ENCODE measurements around the gene FAM171A1.
A peak's percentile ranks its signal among the peaks of the same experiment; 100 is the strongest.

The FAM171A1 gene

GRCh38 chr10:15242261-15242840, 128.7 kb downstream of the FAM171A1 start:
- DNase-seq, result no peak

- no peak for DNase-seq
Observed at GRCh38 chr10:15241306-15241705, 129.8 kb downstream of the FAM171A1 start.

- DNase-seq, result peak; percentile 12
Observed at GRCh38 chr10:15238555-15239335, 132.3 kb downstream of the FAM171A1 start.

GRCh38 chr10:15237351-15237750, 133.7 kb downstream of the FAM171A1 start:
- DNase-seq, result no peak

- no peak for DNase-seq
Observed at GRCh38 chr10:15236340-15236739, 134.7 kb downstream of the FAM171A1 start.

GRCh38 chr10:15232279-15232678, 138.8 kb downstream of the FAM171A1 start:
- no peak for DNase-seq

GRCh38 chr10:15231426-15231825, 139.7 kb downstream of the FAM171A1 start:
- no peak for DNase-seq

GRCh38 chr10:15230257-15230656, 140.8 kb downstream of the FAM171A1 start:
- DNase-seq, result no peak

- DNase-seq, result no peak
Observed at GRCh38 chr10:15229268-15229667, 141.8 kb downstream of the FAM171A1 start.

GRCh38 chr10:15228426-15228825, 142.7 kb downstream of the FAM171A1 start:
- no peak for DNase-seq

GRCh38 chr10:15227611-15228372, 143.3 kb downstream of the FAM171A1 start:
- no peak for DNase-seq

GRCh38 chr10:15225511-15225910, 145.6 kb downstream of the FAM171A1 start:
- no peak for DNase-seq

GRCh38 chr10:15224948-15225347, 146.1 kb downstream of the FAM171A1 start:
- DNase-seq, result no peak

- no peak for DNase-seq
Observed at GRCh38 chr10:15223174-15223573, 147.9 kb downstream of the FAM171A1 start.

- no peak for DNase-seq
Observed at GRCh38 chr10:15222511-15222910, 148.6 kb downstream of the FAM171A1 start.

- DNase-seq, result no peak
Observed at GRCh38 chr10:15220445-15220844, 150.6 kb downstream of the FAM171A1 start.

- no peak for DNase-seq
Observed at GRCh38 chr10:15216700-15217099, 154.4 kb downstream of the FAM171A1 start.

GRCh38 chr10:15214237-15214636, 156.9 kb downstream of the FAM171A1 start:
- DNase-seq, result no peak

GRCh38 chr10:15213461-15213861, 157.6 kb downstream of the FAM171A1 start:
- DNase-seq, result no peak

- DNase-seq, result no peak
Observed at GRCh38 chr10:15211464-15211979, 159.6 kb downstream of the FAM171A1 start.

GRCh38 chr10:15210521-15210920, 160.6 kb downstream of the FAM171A1 start:
- DNase-seq, result no peak

- peak; percentile 38 for DNase-seq
Observed at GRCh38 chr10:15209827-15210509, 161.1 kb downstream of the FAM171A1 start.

- DNase-seq, result no peak
Observed at GRCh38 chr10:15208221-15208620, 162.9 kb downstream of the FAM171A1 start.
